HFF-Myc (cell line): ENCODE results near the gene FSHR.

ENCODE experiments used
- DNase-seq: peaks from one replicate; pipeline ENCODE4 v3.0.0-alpha.2; 2011; ENCODE audit warnings: low read depth; ENCODE audit errors: extremely low read depth
- H3K4me3 ChIP-seq: replicated peaks from 2 replicates; pipeline ENCODE4 v1.5.1; 2011; ENCODE audit warnings: low read depth, mild to moderate bottlenecking, control low read depth, low read length
- TF ChIP-seq, protein P1 (sequence below): IDR thresholded peaks from 2 replicates; pipeline ENCODE4 v1.5.1; 2012; ENCODE audit warnings: mild to moderate bottlenecking, low read depth, low read length, control low read depth; ENCODE audit errors: missing control alignments

Gene FSHR, protein sequence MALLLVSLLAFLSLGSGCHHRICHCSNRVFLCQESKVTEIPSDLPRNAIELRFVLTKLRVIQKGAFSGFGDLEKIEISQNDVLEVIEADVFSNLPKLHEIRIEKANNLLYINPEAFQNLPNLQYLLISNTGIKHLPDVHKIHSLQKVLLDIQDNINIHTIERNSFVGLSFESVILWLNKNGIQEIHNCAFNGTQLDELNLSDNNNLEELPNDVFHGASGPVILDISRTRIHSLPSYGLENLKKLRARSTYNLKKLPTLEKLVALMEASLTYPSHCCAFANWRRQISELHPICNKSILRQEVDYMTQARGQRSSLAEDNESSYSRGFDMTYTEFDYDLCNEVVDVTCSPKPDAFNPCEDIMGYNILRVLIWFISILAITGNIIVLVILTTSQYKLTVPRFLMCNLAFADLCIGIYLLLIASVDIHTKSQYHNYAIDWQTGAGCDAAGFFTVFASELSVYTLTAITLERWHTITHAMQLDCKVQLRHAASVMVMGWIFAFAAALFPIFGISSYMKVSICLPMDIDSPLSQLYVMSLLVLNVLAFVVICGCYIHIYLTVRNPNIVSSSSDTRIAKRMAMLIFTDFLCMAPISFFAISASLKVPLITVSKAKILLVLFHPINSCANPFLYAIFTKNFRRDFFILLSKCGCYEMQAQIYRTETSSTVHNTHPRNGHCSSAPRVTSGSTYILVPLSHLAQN

DNA sequence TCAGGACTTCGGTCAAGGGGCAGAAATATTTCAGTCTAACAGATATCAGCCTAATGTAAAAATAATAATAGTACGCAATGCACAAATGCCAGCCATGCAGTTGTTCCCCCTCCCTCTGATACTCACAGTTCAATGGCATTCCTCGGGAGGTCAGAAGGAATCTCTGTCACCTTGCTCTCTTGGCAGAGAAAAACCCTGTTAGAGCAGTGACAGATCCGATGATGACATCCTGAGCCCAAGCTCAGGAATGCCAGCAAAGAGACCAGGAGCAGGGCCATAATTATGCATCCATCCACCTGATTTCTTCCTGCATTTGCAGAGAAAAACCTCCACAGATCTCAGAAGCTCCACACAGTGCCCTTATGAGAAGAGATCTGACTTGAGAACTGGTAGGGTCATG, at the start of gene FSHR:
TSS of gene FSHR (minus strand) at position 376 of the 400 bp plus-strand sequence. CDS start at position 278, 98 bp downstream.
- no peak within 1 kb of the TSS for H3K4me3 ChIP-seq
- TF ChIP-seq, protein P1, sequence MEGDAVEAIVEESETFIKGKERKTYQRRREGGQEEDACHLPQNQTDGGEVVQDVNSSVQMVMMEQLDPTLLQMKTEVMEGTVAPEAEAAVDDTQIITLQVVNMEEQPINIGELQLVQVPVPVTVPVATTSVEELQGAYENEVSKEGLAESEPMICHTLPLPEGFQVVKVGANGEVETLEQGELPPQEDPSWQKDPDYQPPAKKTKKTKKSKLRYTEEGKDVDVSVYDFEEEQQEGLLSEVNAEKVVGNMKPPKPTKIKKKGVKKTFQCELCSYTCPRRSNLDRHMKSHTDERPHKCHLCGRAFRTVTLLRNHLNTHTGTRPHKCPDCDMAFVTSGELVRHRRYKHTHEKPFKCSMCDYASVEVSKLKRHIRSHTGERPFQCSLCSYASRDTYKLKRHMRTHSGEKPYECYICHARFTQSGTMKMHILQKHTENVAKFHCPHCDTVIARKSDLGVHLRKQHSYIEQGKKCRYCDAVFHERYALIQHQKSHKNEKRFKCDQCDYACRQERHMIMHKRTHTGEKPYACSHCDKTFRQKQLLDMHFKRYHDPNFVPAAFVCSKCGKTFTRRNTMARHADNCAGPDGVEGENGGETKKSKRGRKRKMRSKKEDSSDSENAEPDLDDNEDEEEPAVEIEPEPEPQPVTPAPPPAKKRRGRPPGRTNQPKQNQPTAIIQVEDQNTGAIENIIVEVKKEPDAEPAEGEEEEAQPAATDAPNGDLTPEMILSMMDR: no peak
- no peak for DNase-seq

DNA sequence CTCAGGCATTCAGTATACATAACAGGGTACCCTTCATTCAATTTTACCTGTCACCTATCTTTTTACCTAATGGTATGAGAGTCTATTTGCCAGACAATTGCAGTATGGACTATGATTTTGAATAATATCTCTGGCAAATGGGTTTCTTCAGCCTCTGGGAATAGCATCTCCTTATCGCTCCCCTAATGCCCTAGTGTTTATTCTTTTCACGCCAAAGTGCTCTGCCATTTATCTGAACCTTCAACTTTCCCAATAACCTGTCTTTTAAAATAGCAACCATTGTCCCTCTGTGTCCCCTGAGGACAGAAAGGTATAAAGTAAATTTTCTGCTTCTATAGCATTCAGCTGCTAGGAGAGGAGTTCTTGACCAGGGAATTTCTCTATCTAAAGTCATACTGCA, 45.0 kb upstream of the FSHR start:
- no peak overlapping the region for H3K4me3 ChIP-seq
- DNase-seq: no peak
- TF ChIP-seq, protein P1: no peak

DNA sequence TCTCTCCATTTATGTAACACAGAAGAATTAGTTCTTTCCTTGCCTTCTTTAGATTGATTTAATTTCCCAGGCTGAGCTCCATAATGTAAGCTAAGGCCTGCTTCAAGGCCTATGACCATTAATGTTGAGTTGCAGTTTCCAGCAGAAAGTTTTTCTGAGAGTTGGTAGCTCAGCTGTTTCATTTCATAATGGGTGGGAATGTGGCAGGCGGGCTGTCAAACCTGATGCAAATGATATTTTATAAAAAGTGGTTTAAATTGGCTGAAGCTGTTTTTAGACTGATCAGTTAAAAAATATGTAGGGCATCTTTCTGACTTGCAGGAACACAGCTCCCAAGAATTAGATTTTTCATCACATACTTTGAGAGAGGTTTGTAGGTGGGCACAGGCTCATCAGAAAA, 40.4 kb upstream of the FSHR start:
- H3K4me3 ChIP-seq: no peak overlapping the region
- TF ChIP-seq, protein P1: no peak
- DNase-seq: no peak

DNA sequence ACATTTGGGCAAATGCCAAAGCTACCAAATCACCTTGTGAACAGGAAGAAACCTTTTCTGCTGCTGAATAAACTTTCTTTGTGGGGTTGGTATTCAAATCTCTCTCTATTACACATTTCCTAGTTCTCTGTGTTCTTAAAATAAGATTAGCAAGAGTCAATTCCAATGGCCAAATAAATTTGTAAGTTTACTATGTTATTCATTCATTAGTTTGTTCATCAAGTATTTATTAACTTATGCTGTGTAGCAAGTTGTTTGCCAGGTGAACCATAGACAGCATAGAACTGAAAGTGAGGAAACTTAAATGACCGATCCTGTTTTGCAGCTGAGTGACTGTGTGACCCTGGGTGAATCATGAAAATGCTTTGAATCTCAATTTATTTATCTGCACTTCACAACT, 37.7 kb upstream of the FSHR start:
- no peak for DNase-seq
- TF ChIP-seq, protein P1: no peak
- H3K4me3 ChIP-seq: no peak overlapping the region

DNA sequence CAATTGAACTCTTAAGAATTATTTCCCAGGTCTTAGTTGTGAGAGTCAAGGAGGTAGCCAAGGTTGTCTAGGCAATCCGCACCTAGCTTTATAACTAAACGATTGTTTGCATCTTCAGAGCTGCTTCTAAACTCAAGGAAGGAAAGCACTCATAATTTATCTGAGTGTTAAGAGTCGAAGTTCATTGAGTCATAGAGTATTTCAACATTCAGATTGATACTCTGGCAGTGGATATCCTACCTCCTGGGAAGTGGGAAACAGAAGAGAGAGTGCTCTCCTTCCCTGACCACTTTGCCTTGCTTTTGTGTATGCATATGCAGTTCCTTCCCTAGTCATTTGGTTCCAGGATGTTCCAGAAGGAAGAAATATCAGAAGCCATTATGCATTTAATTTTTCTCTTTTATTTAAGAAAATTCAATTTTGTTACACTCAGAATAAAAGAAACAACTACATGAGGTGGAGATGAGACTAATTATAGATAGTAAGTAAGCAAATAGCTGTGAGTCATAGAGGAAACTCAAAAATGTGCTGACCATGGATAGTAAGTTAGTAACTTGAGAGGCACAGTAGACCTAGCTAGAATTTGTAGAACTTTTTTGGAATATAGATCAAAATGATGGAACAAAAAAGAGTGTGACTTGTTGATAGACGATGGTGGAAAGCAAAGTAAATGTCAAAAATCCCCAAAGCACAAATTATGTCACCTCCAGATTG, 35.4 kb upstream of the FSHR start:
- no peak overlapping the region for H3K4me3 ChIP-seq

DNA sequence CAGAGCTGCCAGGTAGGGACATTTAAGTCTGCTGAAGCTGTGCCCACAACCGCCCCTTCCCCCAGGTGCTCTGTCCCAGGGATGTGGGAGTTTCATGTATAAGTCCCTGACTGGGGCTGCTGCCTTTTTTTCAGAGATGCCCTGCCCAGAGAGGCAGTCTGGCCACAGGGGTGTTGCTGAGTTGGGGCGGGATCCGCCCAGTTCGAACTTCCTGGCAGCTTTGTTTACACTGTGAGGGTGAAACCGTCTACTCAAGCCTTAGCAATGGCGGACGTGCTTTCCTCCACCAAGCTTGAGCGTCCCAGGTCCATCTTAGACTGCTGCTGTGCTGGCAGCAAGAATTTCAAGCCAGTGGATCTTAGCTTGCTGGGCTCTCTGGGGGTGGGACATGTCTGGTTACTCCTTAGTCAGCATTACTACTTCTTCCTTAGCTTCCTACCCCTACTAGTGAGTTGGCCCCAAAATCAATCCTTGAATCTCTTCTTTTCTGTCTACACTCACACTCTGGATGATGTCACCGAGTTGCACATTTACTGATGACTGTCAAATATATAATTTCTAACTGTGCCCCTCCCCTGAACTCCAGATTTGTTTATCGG, 31.8 kb upstream of the FSHR start:
- no peak for DNase-seq
- TF ChIP-seq, protein P1: no peak
- H3K4me3 ChIP-seq: no peak overlapping the region

More for the DNA sequence above, 35.4 kb upstream of the FSHR start:
- no peak for DNase-seq
- TF ChIP-seq, protein P1: no peak
